Keratinocyte (primary cell): ENCODE measurements around the gene MIER3. TPM values are rescaled to one million over a fixed set of nuclear protein-coding genes. Genes with fewer than 3 reads are reported as not detected.

Experiments
- DNase-seq: peaks from one replicate; pipeline ENCODE4 v3.0.0-alpha.2; 2011; ENCODE audit warnings: low read depth, missing footprints, low spot score
- FAIRE-seq: peaks from 2 replicates; lab custom pipeline; 2011; peaks lifted over from hg19 to GRCh38; lab: Jason Lieb, UNC
- H2AFZ ChIP-seq: 2 replicates; pipeline ENCODE4 v1.6.0; 2012; ENCODE audit warnings: low read length, control low read depth, inconsistent platforms; ENCODE audit not compliant: control insufficient read depth
- H3K27ac ChIP-seq: 2 replicates; pipeline ENCODE4 v1.5.1; 2011; ENCODE audit warnings: low read length; ENCODE audit not compliant: control insufficient read depth, insufficient read depth
- H3K27me3 ChIP-seq: 3 replicates; pipeline ENCODE4 v1.6.0; 2011; ENCODE audit warnings: low read length; ENCODE audit not compliant: control insufficient read depth, insufficient read depth; ENCODE audit errors: extremely low read depth
- H3K36me3 ChIP-seq, 2 experiments: 2 replicates in 1 of 2; 3 replicates in 1 of 2; pipeline ENCODE4 v1.5.1; 2011; ENCODE audit warnings: low read length in 2 of 2, mild to moderate bottlenecking in 1 of 2; ENCODE audit not compliant: control insufficient read depth in 2 of 2, insufficient read depth in 2 of 2; ENCODE audit errors: extremely low read depth in 1 of 2
- H3K4me1 ChIP-seq: 3 replicates; pipeline ENCODE4 v1.5.1; 2011; ENCODE audit warnings: low read length; ENCODE audit not compliant: control insufficient read depth, insufficient read depth; ENCODE audit errors: extremely low read depth
- H3K4me2 ChIP-seq: 3 replicates; pipeline ENCODE4 v1.6.0; 2011; ENCODE audit warnings: low read depth, low read length; ENCODE audit not compliant: control insufficient read depth, insufficient read depth; ENCODE audit errors: extremely low read depth
- H3K4me3 ChIP-seq, 3 experiments: fragments of 200-600 bp in 1 of 3; sonication (generic) in 1 of 3; 2 replicates in 2 of 3; 3 replicates in 1 of 3; pipeline ENCODE4 v1.5.1; 2011 to 2016; ENCODE audit warnings: low read length in 3 of 3, mild to moderate bottlenecking in 3 of 3, control low read depth in 2 of 3, inconsistent platforms in 1 of 3, low read depth in 1 of 3, mixed read lengths in 1 of 3, mixed run types in 1 of 3, moderate library complexity in 1 of 3; ENCODE audit not compliant: control insufficient read depth in 2 of 3, insufficient read depth in 2 of 3; ENCODE audit errors: extremely low read depth in 1 of 3
- H3K79me2 ChIP-seq: 2 replicates; pipeline ENCODE4 v1.6.0; 2012; ENCODE audit warnings: low read length; ENCODE audit not compliant: control insufficient read depth, insufficient read depth
- H3K9ac ChIP-seq: 3 replicates; pipeline ENCODE4 v1.6.0; 2011; ENCODE audit warnings: low read length; ENCODE audit not compliant: control insufficient read depth, insufficient read depth; ENCODE audit errors: extremely low read depth
- H3K9me1 ChIP-seq: 3 replicates; pipeline ENCODE4 v1.6.0; 2011; ENCODE audit warnings: low read length; ENCODE audit not compliant: control insufficient read depth, insufficient read depth; ENCODE audit errors: extremely low read depth
- H3K9me3 ChIP-seq: 2 replicates; pipeline ENCODE4 v1.5.1; 2012; ENCODE audit warnings: low read depth, low read length; ENCODE audit not compliant: control insufficient read depth
- H4K20me1 ChIP-seq: 3 replicates; pipeline ENCODE4 v1.6.0; 2011; ENCODE audit warnings: low read length; ENCODE audit not compliant: control insufficient read depth, insufficient read depth; ENCODE audit errors: extremely low read depth
- CTCF ChIP-seq, 3 experiments: IDR thresholded peaks in 1 of 3; conservative IDR thresholded peaks in 1 of 3; optimal IDR thresholded peaks in 1 of 3; 2 replicates in 2 of 3; 3 replicates in 1 of 3; pipeline versions ENCODE3 to v1.5.1; 2011; ENCODE audit warnings: low read length in 3 of 3, mild to moderate bottlenecking in 3 of 3, moderate library complexity in 2 of 3, control low read depth in 1 of 3, inconsistent platforms in 1 of 3; ENCODE audit not compliant: insufficient read depth in 2 of 3; ENCODE audit errors: extremely low read depth in 1 of 3
- EZH2 ChIP-seq: IDR thresholded peaks from one replicate; pipeline ENCODE4 v1.6.1; 2012; ENCODE audit warnings: inconsistent platforms, mild to moderate bottlenecking, low read length, moderate library complexity
- dilution Hi-C: fragments of 300-500 bp; cut with MboI; formaldehyde crosslinking; loops from one replicate; pipeline ENCODE4 v1.7.0; 2020; ENCODE audit warnings: low sequenced_read_pairs; ENCODE audit not compliant: extremely low pct_ligation_motif_present
- polyA plus RNA-seq, 5 experiments: library from polyadenylated mRNA; depleted of rRNA in 3 of 5; stranded (reverse) in 3 of 5; stranded (forward) in 1 of 5; unstranded in 1 of 5; fragments of >200 nt; gene quantifications; 1 replicate in 1 of 5; 2 replicates in 3 of 5; 3 replicates in 1 of 5; pipeline versions ENCODE4 v1.2.1 to v1.2.3, GENCODE V29; 2011 to 2012; ENCODE audit warnings: missing spikeins in 2 of 5, low read depth in 1 of 5, low replicate concordance in 1 of 5

The MIER3 gene
- polyA plus RNA-seq, 1 donor (not counting 4 experiments of a cell fraction or from before 2014, with no cell fraction given), result 13.3 TPM

GRCh38 chr5:56951126-56951945 lies 587 bp downstream of the MIER3 start:
- H4K20me1 ChIP-seq, result no peaks in the 10 kb centered on the region
- peaks cover 9% of the 10 kb centered on the region for H3K4me1 ChIP-seq
- H2AFZ ChIP-seq, result peak overlapping the region; percentile 25
- H3K9me3 ChIP-seq, result no peaks in the 10 kb centered on the region
- H3K4me2 ChIP-seq, result peak overlapping the region; percentile 67
- H3K27ac ChIP-seq, result peak overlapping the region; percentile 66
- FAIRE-seq (no peak), DNase-seq (no peak)
- TF ChIP-seq CTCF (optimal IDR thresholded peaks at IDR 0.05 in 1 of 3, IDR thresholded peaks at IDR 0.05 in 1 of 3, conservative IDR thresholded peaks at IDR 0.05 in 1 of 3; ENCODE audit: extremely low read depth in 1 of 3, insufficient read depth in 2 of 3, low read length in 3 of 3) (no peak), EZH2 (no peak)
- dilution Hi-C loops, result no loop called here
- H3K27me3 ChIP-seq, result no peaks in the 10 kb centered on the region
- H3K9ac ChIP-seq, result peak overlapping the region; percentile 81
- H3K9me1 ChIP-seq, result no peaks in the 10 kb centered on the region
- H3K79me2 ChIP-seq, result peaks cover 23% of the 10 kb centered on the region
- H3K36me3 ChIP-seq, result peaks cover 0 to 2% of the 10 kb centered on the region in 2 experiments
- H3K4me3 ChIP-seq, result peak overlapping the region; percentile 78 to 85 (median 84)

- Histone ChIP-seq H3K4me3 (peak overlapping the region; percentile 78 to 85 (median 84)), H3K9ac (peak overlapping the region; percentile 81), H3K27me3 (no peaks in the 10 kb centered on the region), H3K4me1 (peaks cover 9% of the 10 kb centered on the region), H2AFZ (no peak overlapping the region), H3K9me1 (no peaks in the 10 kb centered on the region), H4K20me1 (no peaks in the 10 kb centered on the region), H3K4me2 (peak overlapping the region; percentile 67), H3K9me3 (no peaks in the 10 kb centered on the region), H3K36me3 (peaks cover 0 to 2% of the 10 kb centered on the region in 2 experiments), H3K27ac (peak overlapping the region; percentile 16), H3K79me2 (peaks cover 23% of the 10 kb centered on the region)
- DNase-seq, result no peak
- dilution Hi-C loops, result no loop called here
- peak; percentile 36 for FAIRE-seq
- TF ChIP-seq CTCF (optimal IDR thresholded peaks at IDR 0.05 in 1 of 3, IDR thresholded peaks at IDR 0.05 in 1 of 3, conservative IDR thresholded peaks at IDR 0.05 in 1 of 3; ENCODE audit: extremely low read depth in 1 of 3, insufficient read depth in 2 of 3, low read length in 3 of 3) (no peak), EZH2 (no peak)
Observed at GRCh38 chr5:56950626-56951125, 1.2 kb downstream of the MIER3 start.
